Effector CD8-positive, alpha-beta T cell (primary cell): ENCODE measurements around the gene DPYD.

Experiments used
- DNase-seq: peaks from one replicate; lab custom pipeline; 2025; lab: John Stamatoyannopoulos, UW

Gene DPYD

GRCh38 chr1:97529600-97529999 lies 391.2 kb downstream of the DPYD start:
- no peak for DNase-seq

- DNase-seq: no peak
These were observed 396.6 kb downstream of the DPYD start for GRCh38 chr1:97524211-97524610.

GRCh38 chr1:97516588-97516987 lies 404.2 kb downstream of the DPYD start:
- no peak for DNase-seq

- no peak for DNase-seq
These were observed 412.1 kb downstream of the DPYD start for GRCh38 chr1:97508653-97509218.

GRCh38 chr1:97507863-97508262 lies 413.0 kb downstream of the DPYD start:
- DNase-seq: no peak

- DNase-seq: no peak
These were observed 414.5 kb downstream of the DPYD start for GRCh38 chr1:97506368-97506767.

GRCh38 chr1:97505816-97506215 lies 415.0 kb downstream of the DPYD start:
- DNase-seq: no peak

GRCh38 chr1:97505289-97505688 lies 415.5 kb downstream of the DPYD start:
- no peak for DNase-seq

GRCh38 chr1:97502360-97502759 lies 418.5 kb downstream of the DPYD start:
- DNase-seq: no peak

- DNase-seq: no peak
These were observed 419.2 kb downstream of the DPYD start for GRCh38 chr1:97501628-97502027.

- DNase-seq: no peak
These were observed 420.1 kb downstream of the DPYD start for GRCh38 chr1:97500760-97501159.

- DNase-seq: no peak
These were observed 421.2 kb downstream of the DPYD start for GRCh38 chr1:97499667-97500066.

- no peak for DNase-seq
These were observed 431.0 kb downstream of the DPYD start for GRCh38 chr1:97489834-97490233.

GRCh38 chr1:97488530-97488929 lies 432.3 kb downstream of the DPYD start:
- DNase-seq: no peak

- no peak for DNase-seq
These were observed 438.8 kb downstream of the DPYD start for GRCh38 chr1:97482022-97482421.

- DNase-seq: no peak
These were observed 453.4 kb downstream of the DPYD start for GRCh38 chr1:97467445-97467844.

- DNase-seq: no peak
These were observed 456.5 kb downstream of the DPYD start for GRCh38 chr1:97464305-97464704.

- DNase-seq: no peak
These were observed 459.1 kb downstream of the DPYD start for GRCh38 chr1:97461782-97462181.

GRCh38 chr1:97457446-97458089 lies 463.3 kb downstream of the DPYD start:
- no peak for DNase-seq

GRCh38 chr1:97451944-97452343 lies 468.9 kb downstream of the DPYD start:
- no peak for DNase-seq

GRCh38 chr1:97451046-97451826 lies 469.6 kb downstream of the DPYD start:
- no peak for DNase-seq

GRCh38 chr1:97441966-97442365 lies 478.9 kb downstream of the DPYD start:
- DNase-seq: no peak

GRCh38 chr1:97433824-97434177 lies 487.0 kb downstream of the DPYD start:
- DNase-seq: no peak
